ENCODE results near the gene ASGR1.

The ASGR1 gene

DNA sequence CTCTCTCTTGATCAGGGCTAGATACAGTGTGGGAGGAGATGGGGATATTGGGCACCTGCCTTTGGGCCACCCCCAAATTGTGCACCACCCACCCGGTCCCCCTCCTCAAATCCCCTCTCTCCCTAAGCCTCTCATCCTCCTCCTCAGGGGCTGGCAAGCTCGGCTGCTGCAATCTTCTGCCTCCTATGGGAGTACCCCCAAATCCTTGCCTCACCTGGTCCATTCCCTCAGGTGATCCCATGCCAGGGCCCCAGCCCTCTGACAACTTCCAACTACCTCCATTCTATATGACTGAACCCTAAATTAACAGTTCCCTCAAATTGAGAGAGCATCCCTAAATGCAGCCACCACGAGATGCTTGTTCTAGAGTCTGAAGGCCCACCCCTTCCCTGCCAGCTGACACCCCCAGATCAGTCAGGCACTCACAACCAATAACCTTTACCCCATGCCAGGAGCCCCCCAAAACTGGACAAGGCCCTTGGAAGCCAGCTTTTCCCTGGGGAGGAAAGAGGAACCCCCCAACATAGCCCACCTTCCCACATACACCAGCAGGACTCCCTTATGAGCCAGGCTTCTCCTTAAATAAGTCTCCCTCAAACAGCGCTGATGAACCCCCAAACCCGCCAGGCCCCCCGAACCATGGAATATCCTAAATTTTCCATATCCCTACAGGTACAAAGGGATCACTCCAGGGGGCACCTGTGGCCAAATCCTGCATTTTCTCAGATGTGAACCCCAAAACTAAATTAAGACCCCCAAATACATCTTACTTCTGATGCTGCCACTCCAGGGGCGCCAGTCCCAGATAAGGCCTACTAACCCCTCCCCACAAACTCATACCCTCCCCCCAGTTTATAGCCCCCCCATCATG lies 37.3 kb upstream of the ASGR1 start:
- DNase-seq: no peak

GRCh38 chr17:7215652-7216180 lies 36.5 kb upstream of the ASGR1 start:
- no peak for DNase-seq

GRCh38 chr17:7215136-7215638 lies 36.0 kb upstream of the ASGR1 start:
- DNase-seq: no peak

GRCh38 chr17:7214300-7215135 lies 35.3 kb upstream of the ASGR1 start:
- DNase-seq: peak; percentile 91

DNA sequence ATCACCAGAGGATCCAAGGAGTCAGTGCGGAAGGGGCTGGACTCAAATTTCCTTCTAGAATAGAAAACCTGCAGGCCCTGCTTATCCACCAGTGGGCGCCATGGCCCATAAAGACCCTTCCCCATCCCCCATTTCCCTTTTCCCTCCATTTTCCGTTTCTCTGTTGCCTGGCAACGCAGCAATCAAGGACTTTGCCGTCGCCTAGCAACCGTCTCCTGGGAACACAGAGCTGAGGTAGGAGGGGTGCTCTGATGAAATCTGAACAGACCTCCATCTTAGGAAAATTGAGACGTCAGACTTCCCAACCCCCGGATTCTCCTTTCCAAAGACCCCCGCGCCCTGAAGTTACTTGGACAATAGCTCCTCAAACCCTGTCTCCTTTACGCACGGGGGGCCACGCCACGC lies 34.7 kb upstream of the ASGR1 start:
- peak; percentile 83 for DNase-seq

GRCh38 chr17:7211491-7212273 lies 32.5 kb upstream of the ASGR1 start:
- DNase-seq: no peak

DNA sequence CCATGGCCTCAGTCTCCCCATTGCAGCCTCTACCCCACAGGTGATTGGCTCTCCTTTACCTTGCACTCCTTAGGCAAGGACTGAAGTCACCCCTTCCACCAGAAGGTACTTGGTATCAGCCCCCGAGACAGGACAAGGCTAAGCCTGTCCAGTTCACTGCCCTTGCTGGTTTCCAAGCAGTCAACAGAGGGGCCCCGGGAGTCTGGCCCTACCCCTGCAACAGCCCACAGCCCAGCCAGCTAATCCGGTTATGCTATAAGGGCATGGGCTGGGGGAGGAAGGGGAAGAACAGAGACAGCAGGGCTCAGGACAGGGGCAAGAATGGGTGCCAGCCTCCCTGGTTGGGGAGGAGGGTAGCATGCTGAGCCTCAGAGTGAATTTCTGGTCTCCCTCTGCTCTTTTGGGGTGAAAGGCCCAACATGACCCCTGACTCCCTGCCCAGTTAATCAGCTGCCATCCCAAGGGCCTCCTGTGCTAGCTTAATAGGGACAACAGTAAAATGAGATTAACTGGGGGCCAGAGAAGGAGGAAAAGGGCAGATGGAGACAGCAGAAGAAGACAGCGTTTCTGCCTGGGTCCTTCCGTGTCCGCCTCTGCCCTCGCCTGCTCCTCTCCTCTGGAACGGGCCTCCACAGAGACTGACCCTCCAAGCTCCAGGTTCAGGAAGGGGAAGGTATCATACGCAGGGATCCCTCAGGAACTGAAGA lies 29.7 kb upstream of the ASGR1 start:
- no peak for DNase-seq

DNA sequence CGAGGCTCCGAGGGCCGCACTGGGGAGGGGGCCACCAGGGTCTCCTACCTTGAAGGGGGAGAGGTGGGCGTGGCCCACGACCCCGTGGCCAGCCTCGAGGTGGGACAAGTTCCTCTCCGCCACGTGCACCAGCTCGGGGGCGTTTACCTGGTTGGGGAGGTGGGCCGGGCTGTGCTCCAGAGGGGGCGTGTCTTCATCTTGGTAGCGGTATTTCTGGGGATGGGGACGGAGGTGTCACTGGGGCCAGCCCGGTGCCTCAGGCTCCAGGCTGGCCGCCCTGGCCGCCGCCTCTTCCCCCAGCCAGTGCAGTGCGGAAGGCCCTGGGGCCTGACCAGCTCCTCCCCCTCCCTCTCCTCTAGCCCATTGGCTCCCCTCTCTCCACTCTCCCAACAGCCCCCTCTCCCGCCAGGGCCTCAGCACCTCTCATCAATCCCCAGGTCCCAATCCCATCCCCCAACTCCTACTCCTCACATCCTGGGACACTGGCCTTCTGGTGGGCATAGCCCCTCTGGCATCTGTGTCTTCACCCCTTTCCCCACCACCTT lies 28.9 kb upstream of the ASGR1 start:
- no peak for DNase-seq

GRCh38 chr17:7207120-7208001 lies 28.2 kb upstream of the ASGR1 start:
- no peak for DNase-seq

- DNase-seq: no peak
Observed at GRCh38 chr17:7205561-7205960, 26.4 kb upstream of the ASGR1 start.

DNA sequence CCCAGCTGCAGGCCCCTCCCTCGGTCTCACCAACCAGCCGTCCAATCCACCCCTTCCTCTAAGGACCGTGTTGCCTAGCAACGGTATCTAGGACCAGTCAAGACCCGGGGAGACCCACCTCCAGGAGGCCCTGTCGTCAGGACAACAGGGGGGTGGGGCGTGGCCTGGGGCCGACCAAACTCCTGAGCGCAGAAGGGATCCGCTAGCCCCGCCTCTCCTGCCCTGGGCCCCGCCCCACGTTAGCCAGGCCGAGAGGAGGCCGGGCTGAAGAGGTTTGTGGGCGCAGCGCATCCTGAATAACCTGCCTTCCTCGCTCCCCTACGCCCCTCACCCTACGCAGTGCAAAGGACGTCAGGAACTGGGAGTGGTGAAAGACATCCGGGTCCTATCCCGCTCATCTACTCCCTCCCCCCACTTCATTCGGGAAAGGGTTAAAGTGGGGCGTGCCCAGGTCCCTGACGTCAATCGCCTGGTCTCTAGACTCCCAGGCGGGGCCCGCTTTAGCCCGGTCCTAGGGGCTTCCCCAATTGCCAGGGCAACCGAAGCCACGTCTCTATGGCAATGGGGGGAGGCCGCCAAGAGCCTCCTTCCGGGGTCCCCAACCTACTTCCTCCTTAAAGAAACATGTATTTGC lies 25.8 kb upstream of the ASGR1 start:
- peak; percentile 66 for DNase-seq

DNA sequence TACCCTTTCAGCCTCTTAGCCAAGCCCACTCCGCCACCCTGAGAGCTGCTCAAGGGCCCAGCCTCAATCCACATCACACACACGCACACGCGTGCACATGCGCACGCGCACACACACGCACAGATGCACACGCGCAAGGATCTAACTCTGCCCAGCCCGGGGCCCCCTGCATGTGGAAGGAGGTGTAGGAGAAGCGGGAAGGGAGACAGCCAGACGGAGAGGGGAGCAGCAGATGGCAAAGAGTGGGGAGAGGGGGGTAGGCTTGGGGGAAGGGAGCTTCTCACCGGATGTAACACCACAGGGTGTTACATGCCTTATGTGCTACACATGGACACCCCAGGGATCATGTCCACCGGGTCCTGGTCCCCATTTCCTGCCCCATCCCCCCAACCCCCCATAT lies 25.2 kb upstream of the ASGR1 start:
- DNase-seq: no peak

DNA sequence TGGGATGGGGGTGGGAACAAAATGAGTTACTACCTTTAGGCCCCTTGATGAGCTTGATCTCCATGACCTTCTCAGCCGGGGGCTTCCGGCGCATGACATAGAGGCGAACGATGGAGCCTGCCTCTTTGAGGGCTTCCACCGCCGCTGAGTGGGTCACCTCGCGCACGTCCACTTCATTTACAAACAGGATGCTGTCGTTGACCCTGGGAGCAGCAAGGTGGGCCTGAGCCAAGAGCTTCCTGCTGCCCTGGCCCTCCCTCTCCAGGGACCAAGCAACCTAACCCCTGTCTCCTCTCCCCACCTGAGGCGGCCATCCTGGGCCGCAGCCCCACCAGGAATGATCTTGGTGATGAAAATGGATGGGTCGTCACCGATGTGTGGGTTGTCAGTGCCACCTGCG lies 24.2 kb upstream of the ASGR1 start:
- no peak for DNase-seq

DNA sequence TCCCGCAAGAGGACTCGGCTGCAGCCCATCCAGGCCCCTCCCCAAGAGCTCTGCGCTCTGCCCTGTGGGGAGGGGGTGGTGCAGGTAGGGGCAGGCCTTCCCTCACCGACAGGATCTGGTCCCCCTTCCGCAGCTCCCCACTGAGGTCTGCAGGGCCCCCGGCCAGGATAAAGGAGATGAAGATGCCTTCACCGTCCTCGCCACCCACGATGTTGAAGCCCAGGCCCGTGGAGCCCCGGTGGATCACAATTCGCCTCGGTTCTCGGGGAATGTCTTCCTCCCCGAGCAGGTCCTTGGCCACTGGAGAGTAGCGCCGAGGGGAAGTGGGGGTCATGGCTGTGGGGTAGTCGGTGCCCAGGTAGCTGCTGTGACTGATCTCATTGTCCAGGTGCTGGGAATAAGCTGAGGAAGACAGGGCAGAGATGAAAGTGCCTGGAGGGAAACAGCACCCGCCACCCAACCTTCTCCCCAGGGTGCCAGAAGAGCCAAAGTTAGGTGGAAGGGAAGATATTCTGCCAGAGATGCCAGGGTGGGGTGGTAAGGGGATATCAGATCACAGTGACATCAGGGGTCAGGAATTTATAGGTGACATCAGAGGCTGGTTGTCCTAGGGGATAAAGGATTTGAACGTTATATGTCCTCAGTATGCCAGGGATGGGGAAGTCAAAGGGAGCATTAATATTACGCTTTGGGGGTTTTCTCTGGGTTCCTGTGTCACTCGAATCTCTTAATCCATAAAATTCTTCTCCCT lies 17.7 kb upstream of the ASGR1 start:
- no peak for DNase-seq

DNA sequence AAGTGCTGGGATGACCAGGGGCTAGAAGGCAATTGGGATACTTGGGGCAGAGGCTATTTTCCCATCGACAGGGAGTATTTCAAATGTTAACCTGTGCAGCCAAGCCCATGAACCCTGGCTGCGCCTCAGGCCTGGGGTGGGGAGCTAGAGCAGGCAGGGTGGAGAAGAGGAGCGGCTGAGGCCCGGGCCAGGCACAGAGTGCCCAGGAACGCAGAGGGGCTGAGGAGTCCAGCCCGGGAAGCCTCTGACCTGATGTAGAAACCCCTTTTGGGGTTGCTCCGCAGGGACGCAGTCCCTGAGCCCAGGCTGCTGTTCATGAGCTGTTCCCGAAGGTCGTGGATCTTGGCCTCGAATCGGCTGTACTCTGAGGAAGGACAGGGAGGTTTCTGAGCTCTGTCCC lies 16.8 kb upstream of the ASGR1 start:
- no peak for DNase-seq

- no peak for DNase-seq
Observed at GRCh38 chr17:7192271-7192937, 13.2 kb upstream of the ASGR1 start.

DNA sequence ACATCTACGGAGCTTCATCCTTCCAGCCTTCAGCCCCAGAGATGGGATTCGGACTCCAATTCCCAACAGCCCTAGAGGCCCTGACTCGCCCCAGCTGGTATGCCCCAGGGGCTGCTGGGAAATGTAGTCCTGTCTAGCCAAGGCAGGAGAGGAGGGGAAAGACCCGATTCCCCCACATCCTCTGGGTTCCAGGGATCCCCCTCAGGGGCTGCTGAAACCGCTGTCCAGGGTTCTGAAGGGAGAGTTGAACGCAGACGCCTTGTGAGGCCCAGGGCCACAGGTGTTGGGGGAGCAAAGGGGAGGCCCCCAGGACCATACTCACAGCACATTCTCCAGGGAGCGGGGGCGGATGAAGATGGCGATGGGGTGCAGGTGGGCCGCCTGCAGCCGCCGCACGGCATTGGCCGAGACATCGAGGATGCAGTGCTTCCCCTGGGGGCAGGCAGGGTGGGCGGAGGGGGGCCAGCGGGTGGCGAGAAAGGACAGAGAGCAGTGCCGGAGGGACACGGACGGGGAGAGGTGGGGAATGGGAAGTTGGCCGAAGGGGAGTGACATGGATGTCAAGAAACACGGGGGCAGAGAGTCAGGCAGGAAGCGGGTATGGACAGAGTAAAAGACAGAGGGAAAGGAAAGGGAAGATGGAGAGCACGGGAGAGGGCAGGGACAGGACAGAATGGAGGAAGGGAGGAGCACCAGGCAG lies 12.6 kb upstream of the ASGR1 start:
- no peak for DNase-seq

DNA sequence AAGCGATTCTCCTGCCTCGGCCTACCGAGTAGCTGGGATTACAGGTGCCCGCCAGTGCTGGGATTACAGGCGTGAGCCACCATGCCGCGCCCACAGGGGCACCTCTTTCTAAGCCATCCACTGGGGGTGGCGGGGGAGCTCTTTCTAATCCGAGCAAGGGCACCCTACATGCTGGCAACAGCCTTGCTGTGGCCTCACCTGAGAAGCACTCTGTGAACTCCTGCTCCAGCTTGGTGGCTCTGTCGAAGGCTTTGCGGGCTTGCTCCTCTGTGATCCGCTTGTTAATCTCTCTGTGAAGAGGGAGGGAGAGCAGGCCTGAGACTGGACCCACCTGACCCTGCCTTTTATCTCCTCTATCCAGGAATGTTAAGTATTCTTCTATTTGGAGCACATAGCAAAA lies 11.9 kb upstream of the ASGR1 start:
- DNase-seq: no peak
